A673 (cell line): Measurements from ENCODE around the gene ECHS1. TPM values are rescaled to one million over a fixed set of nuclear protein-coding genes. Genes with fewer than 3 reads are reported as not detected.
"Not testable (repeated sequence)": the region's sequence is repeated elsewhere in the genome, so short reads cannot be mapped to it uniquely, and the experiment has no call there.

Experiments
- BruUV-seq: library from RNA; stranded (reverse); fragments of 400-500 nt; replicated peaks from 2 replicates; lab custom pipeline; 2021; lab: Mats Ljungman, UMichigan
- CTCF ChIA-PET: fragments of 300-600 bp; sonication (Branson Sonifier 250); formaldehyde crosslinking; loops from one replicate; lab custom pipeline; 2022; ENCODE audit warnings: antibody characterized with exemption; lab: Charles Lee
- POLR2A ChIA-PET: fragments of 300-600 bp; sonication (Branson Sonifier 250); formaldehyde crosslinking; loops from one replicate; lab custom pipeline; 2022; ENCODE audit warnings: antibody characterized with exemption; ENCODE audit not compliant: low non-redundant PET; lab: Charles Lee
- DNase-seq: peaks from one replicate; pipeline ENCODE4 v3.0.0-alpha.2; 2015; ENCODE audit warnings: low spot score
- H3K27ac ChIP-seq: fragments of 200-600 bp; sonication (generic); 2 replicates; pipeline ENCODE4 v1.5.1; 2016; ENCODE audit warnings: mixed run types, low read depth, mild to moderate bottlenecking, mixed read lengths, antibody characterized with exemption, low read length; ENCODE audit not compliant: poor library complexity, severe bottlenecking
- H3K27me3 ChIP-seq: fragments of 200-600 bp; sonication (generic); replicated peaks from 2 replicates; pipeline ENCODE4 v1.6.1; 2017; ENCODE audit warnings: mixed run types, low read depth, mild to moderate bottlenecking, mixed read lengths, antibody characterized with exemption, low read length; ENCODE audit not compliant: insufficient read depth, poor library complexity
- H3K36me3 ChIP-seq: fragments of 200-600 bp; sonication (generic); 2 replicates; pipeline ENCODE4 v1.6.1; 2016; ENCODE audit warnings: mixed run types, mild to moderate bottlenecking, mixed read lengths, antibody characterized with exemption, low read length; ENCODE audit not compliant: insufficient read depth, poor library complexity, severe bottlenecking
- H3K4me1 ChIP-seq: fragments of 200-600 bp; sonication (generic); 2 replicates; pipeline ENCODE4 v1.6.1; 2017; ENCODE audit warnings: mixed run types, mild to moderate bottlenecking, mixed read lengths, antibody characterized with exemption, low read length; ENCODE audit not compliant: insufficient read depth, poor library complexity, severe bottlenecking
- H3K4me3 ChIP-seq: fragments of 200-600 bp; sonication (generic); 2 replicates; pipeline ENCODE4 v1.5.1; 2016; ENCODE audit warnings: low read depth, mixed run types, mild to moderate bottlenecking, mixed read lengths, low read length; ENCODE audit not compliant: poor library complexity, severe bottlenecking
- H3K9me3 ChIP-seq: fragments of 200-600 bp; sonication (generic); 2 replicates; pipeline ENCODE4 v1.6.1; 2016; ENCODE audit warnings: mixed run types, low read depth, mild to moderate bottlenecking, mixed read lengths, antibody characterized with exemption, low read length; ENCODE audit not compliant: poor library complexity, severe bottlenecking
- CTCF ChIP-seq: fragments of 300-800, 200-600 bp; sonication (generic); conservative IDR thresholded peaks from 2 replicates; pipeline ENCODE4 v1.5.1; 2017; ENCODE audit warnings: low read depth, mild to moderate bottlenecking, antibody characterized with exemption, low read length, moderate library complexity, mixed read lengths
- EZH2 ChIP-seq: fragments of 200-600 bp; sonication (generic); IDR thresholded peaks from 2 replicates; pipeline ENCODE4 v1.6.1; 2017; ENCODE audit warnings: borderline replicate concordance, low read depth, mild to moderate bottlenecking, mixed read lengths, antibody characterized with exemption, low read length; ENCODE audit not compliant: poor library complexity, severe bottlenecking
- intact Hi-C: fragments of 100-400 bp; cut with micrococcal nuclease; formaldehyde crosslinking; loops from one replicate; pipeline ENCODE4 v1.10.0; 2022; ENCODE audit not compliant: unreplicated experiment
- total RNA-seq: library from RNA; stranded (reverse); gene quantifications from 2 replicates; pipeline ENCODE4 v1.2.3, GENCODE V29; 2021

Gene ECHS1
- total RNA-seq, 1 experiment from 2014 or later, result 96.3 TPM

- H3K9me3 ChIP-seq, result no peaks in the 10 kb centered on the region
- no peak overlapping the region for H3K4me3 ChIP-seq
- CTCF ChIA-PET, result no interaction called here
- TF ChIP-seq EZH2, result no peak
- no peaks in the 10 kb centered on the region for H3K4me1 ChIP-seq
- H3K27ac ChIP-seq, result no peak overlapping the region
- peaks cover 7% of the 10 kb centered on the region for H3K36me3 ChIP-seq
- POLR2A ChIA-PET, result no interaction called here
- H3K27me3 ChIP-seq, result no peaks in the 10 kb centered on the region
- BruUV-seq, result no TSS peak
- DNase-seq, result no peak
- intact Hi-C loops, result no loop called here
Measured at GRCh38 chr10:133418289-133418993, 45.3 kb upstream of the ECHS1 start.

- H3K27ac ChIP-seq, result no peak overlapping the region
- intact Hi-C loops, result no loop called here
- CTCF ChIA-PET, result no interaction called here
- peaks cover 34% of the 10 kb centered on the region for H3K36me3 ChIP-seq
- TF ChIP-seq CTCF, result no peak
- no peak for TF ChIP-seq EZH2
- H3K4me3 ChIP-seq, result no peak overlapping the region
- POLR2A ChIA-PET, result no interaction called here
- BruUV-seq, result no TSS peak
- H3K9me3 ChIP-seq, result peaks cover 18% of the 10 kb centered on the region
- H3K27me3 ChIP-seq, result no peaks in the 10 kb centered on the region
- no peaks in the 10 kb centered on the region for H3K4me1 ChIP-seq
- no peak for DNase-seq
Measured at GRCh38 chr10:133415752-133416151, 42.6 kb upstream of the ECHS1 start.

- BruUV-seq, DNase-seq, H3K27ac ChIP-seq, intact Hi-C loops, POLR2A ChIA-PET, H3K27me3 ChIP-seq, H3K4me1 ChIP-seq, CTCF ChIA-PET, H3K4me3 ChIP-seq: not testable (repeated sequence)
- Histone ChIP-seq H3K36me3 (peaks cover 47% of the 10 kb centered on the region), H3K9me3 (peaks cover 29% of the 10 kb centered on the region)
Measured at GRCh38 chr10:133414401-133414800, 41.2 kb upstream of the ECHS1 start.

- DNase-seq, result no peak
- peaks cover 29% of the 10 kb centered on the region for H3K9me3 ChIP-seq
- no peak overlapping the region for H3K27ac ChIP-seq
- H3K4me3 ChIP-seq, result no peak overlapping the region
- intact Hi-C loops, result no loop called here
- CTCF ChIA-PET, result no interaction called here
- no peaks in the 10 kb centered on the region for H3K4me1 ChIP-seq
- POLR2A ChIA-PET, result no interaction called here
- H3K27me3 ChIP-seq, result no peaks in the 10 kb centered on the region
- TF ChIP-seq EZH2 (no peak), CTCF (no peak)
- H3K36me3 ChIP-seq, result peaks cover 68% of the 10 kb centered on the region
- BruUV-seq, result no TSS peak
Measured at GRCh38 chr10:133412381-133412711, 39.2 kb upstream of the ECHS1 start.
